HG02852 (cell line): ENCODE data around the gene ARL14.
A peak's percentile ranks its signal among the peaks of the same experiment; 100 is the strongest.

Source experiments
- ATAC-seq: cut with Tn5 transposase; IDR thresholded peaks from one replicate; pipeline ENCODE4 v1.9.1; 2021; ENCODE audit warnings: mild to moderate bottlenecking, moderate library complexity; ENCODE audit not compliant: unreplicated experiment

Gene ARL14

GRCh38 chr3:160676547-160677303 is at the start of gene ARL14:
TSS of gene ARL14 (plus strand) at chr3:160677160. CDS start at chr3:160677347, 187 bp downstream.
- peak; percentile 70 for ATAC-seq

GRCh38 chr3:160629491-160629890 is 47.5 kb upstream of the ARL14 start:
- no peak for ATAC-seq

GRCh38 chr3:160633361-160634083 is 43.4 kb upstream of the ARL14 start:
- no peak for ATAC-seq

GRCh38 chr3:160635213-160635612 is 41.7 kb upstream of the ARL14 start:
- no peak for ATAC-seq

GRCh38 chr3:160637086-160637485 is 39.9 kb upstream of the ARL14 start:
- ATAC-seq: no peak

GRCh38 chr3:160638184-160638583 is 38.8 kb upstream of the ARL14 start:
- ATAC-seq: no peak

GRCh38 chr3:160641665-160642309 is 35.2 kb upstream of the ARL14 start:
- ATAC-seq: no peak

GRCh38 chr3:160643994-160644393 is 33.0 kb upstream of the ARL14 start:
- ATAC-seq: no peak

- ATAC-seq: no peak
Observed at GRCh38 chr3:160644491-160644890, 32.5 kb upstream of the ARL14 start.

GRCh38 chr3:160648701-160649100 is 28.3 kb upstream of the ARL14 start:
- ATAC-seq: no peak

GRCh38 chr3:160649596-160649995 is 27.4 kb upstream of the ARL14 start:
- ATAC-seq: no peak

- no peak for ATAC-seq
Observed at GRCh38 chr3:160653512-160653911, 23.4 kb upstream of the ARL14 start.

- ATAC-seq: no peak
Observed at GRCh38 chr3:160660902-160661301, 16.1 kb upstream of the ARL14 start.

GRCh38 chr3:160661660-160662059 is 15.3 kb upstream of the ARL14 start:
- peak; percentile 39 for ATAC-seq

- peak; percentile 28 for ATAC-seq
Observed at GRCh38 chr3:160665231-160665630, 11.7 kb upstream of the ARL14 start.

GRCh38 chr3:160665784-160666526 is 11.0 kb upstream of the ARL14 start:
- ATAC-seq: peak; percentile 81

GRCh38 chr3:160667452-160667851 is 9.5 kb upstream of the ARL14 start:
- no peak for ATAC-seq

GRCh38 chr3:160668454-160668853 is 8.5 kb upstream of the ARL14 start:
- no peak for ATAC-seq

- peak; percentile 94 for ATAC-seq
Observed at GRCh38 chr3:160671231-160671630, 5.7 kb upstream of the ARL14 start.

- no peak for ATAC-seq
Observed at GRCh38 chr3:160671995-160672394, 5.0 kb upstream of the ARL14 start.

- ATAC-seq: no peak
Observed at GRCh38 chr3:160673188-160673587, 3.8 kb upstream of the ARL14 start.
